ENCODE data around the gene CLASP1.

DNA sequence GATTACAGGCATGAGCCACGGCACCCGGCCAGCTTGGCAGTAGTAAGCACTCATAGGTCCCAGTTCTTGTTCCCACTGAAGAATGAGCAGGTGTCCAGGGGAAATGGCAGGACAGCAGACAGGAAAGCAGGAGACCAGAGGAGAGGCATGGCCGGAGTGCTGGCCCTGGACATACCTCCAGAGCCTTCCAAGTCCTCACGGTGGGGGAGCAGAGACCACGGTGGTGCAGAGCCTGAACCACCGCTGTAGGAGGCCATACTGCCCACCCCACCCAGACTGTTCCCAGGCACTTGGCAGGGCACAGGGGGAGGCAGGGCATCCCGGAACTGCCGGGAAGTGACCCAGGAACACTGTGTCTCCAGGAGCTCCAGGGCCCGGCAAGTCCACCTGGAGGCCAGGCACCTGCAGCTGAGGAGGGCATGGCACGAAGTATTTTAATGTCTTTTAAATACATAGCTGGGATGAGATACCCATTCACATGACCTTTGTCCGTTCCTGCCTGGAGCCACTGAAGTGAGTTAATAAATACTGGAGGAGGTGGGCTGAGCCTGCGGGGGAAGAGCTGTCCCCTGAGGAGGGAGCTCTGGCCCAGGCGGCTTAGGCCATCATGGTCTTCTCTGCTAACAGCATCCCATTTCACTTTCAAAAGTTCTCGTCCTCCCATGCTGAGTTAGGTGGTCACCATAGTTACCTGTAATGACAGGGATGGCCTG, 314.5 kb downstream of the CLASP1 start:
- TF ChIP-seq, protein P1, sequence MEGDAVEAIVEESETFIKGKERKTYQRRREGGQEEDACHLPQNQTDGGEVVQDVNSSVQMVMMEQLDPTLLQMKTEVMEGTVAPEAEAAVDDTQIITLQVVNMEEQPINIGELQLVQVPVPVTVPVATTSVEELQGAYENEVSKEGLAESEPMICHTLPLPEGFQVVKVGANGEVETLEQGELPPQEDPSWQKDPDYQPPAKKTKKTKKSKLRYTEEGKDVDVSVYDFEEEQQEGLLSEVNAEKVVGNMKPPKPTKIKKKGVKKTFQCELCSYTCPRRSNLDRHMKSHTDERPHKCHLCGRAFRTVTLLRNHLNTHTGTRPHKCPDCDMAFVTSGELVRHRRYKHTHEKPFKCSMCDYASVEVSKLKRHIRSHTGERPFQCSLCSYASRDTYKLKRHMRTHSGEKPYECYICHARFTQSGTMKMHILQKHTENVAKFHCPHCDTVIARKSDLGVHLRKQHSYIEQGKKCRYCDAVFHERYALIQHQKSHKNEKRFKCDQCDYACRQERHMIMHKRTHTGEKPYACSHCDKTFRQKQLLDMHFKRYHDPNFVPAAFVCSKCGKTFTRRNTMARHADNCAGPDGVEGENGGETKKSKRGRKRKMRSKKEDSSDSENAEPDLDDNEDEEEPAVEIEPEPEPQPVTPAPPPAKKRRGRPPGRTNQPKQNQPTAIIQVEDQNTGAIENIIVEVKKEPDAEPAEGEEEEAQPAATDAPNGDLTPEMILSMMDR (IDR thresholded peaks at IDR 0.05) = no peak
- TF ChIP-seq POLR2A (IDR thresholded peaks at IDR 0.05) (no peak), EP300 (IDR thresholded peaks at IDR 0.05) (no peak), POLR2AphosphoS5 (IDR thresholded peaks at IDR 0.05) (no peak)

Data from sigmoid colon (tissue), 4 donors.